ENCODE measurements around the gene KHDC1L.

Gene KHDC1L

DNA sequence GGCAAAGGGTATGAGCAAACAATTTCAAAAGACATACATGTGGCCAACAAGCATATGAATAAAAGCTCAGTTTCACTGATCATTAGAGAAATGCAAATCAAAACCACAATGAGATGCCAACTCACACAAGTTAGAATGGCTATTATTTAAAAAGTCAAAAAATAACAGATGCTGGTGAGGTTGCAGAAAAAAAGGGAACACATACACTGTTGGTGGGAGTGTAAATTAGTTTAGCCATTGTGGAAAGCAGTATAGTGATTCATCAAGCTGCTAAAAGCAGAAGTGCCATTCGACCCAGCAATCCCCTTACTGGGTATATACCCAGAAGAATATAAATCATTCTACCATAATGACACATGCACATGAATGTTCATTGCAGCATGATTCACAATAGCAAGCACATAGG is 6.7 kb upstream of the KHDC1L start:
- no peak overlapping the region for H3K27ac ChIP-seq (ENCODE audit: low read length)
- no peak overlapping the region for H2AFZ ChIP-seq (ENCODE audit: low read depth, low read length)
- no peaks in the 10 kb centered on the region for H4K20me1 ChIP-seq (ENCODE audit: insufficient read depth, low read length)
- no peaks in the 10 kb centered on the region for H3K36me3 ChIP-seq (replicated peaks; ENCODE audit: low read depth, low read length)
- no peak for TF ChIP-seq CTCF (IDR thresholded peaks at IDR 0.05; ENCODE audit: low read depth, low read length)
- no peak for TF ChIP-seq EZH2phosphoT487 (IDR thresholded peaks at IDR 0.05; ENCODE audit: low read depth)
- H3K9ac ChIP-seq (ENCODE audit: low read length), result no peak overlapping the region
- no peak overlapping the region for H3K4me3 ChIP-seq (ENCODE audit: low read length)
- H3K79me2 ChIP-seq (ENCODE audit: low read length), result no peaks in the 10 kb centered on the region
- no peaks in the 10 kb centered on the region for H3K27me3 ChIP-seq (ENCODE audit: low read depth, low read length)
- H3K9me3 ChIP-seq (ENCODE audit: insufficient read depth, low read length), result no peaks in the 10 kb centered on the region
- H3K4me2 ChIP-seq (ENCODE audit: low read length), result no peak overlapping the region
- peaks cover 5% of the 10 kb centered on the region for H3K4me1 ChIP-seq (ENCODE audit: low read length)

DNA sequence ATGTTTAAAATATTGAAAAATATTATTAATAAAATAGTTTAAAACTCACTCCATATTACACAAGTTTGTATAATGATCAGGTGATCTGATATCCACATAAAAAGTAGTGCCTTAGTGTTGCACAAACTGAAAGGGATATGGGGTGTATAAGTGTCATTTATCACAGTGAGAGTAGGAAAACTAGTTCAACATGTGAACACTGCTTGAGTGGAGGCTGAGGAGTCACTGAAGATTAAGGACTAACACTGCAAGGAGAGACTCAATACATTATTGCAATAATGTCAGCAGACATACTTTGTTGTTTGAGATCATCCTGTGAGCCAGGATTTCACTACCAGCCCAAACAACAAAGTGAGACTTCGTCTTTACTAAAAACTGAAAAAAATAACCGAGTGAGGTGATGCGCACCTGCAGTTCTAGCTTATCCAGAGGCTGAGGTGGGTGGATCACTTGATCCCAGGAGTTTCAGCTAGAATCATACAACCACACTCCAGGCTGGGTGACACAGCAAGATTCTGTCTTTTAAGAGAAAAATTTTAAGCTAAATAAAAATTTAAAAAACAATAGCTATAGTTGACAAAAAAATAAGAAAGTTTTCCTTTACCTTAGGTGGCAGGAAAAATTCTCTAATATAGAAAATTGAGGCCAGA is 2.4 kb upstream of the KHDC1L start:
- no peak overlapping the region for H2AFZ ChIP-seq (ENCODE audit: low read depth, low read length)
- TF ChIP-seq EZH2phosphoT487 (IDR thresholded peaks at IDR 0.05; ENCODE audit: low read depth) (no peak), CTCF (IDR thresholded peaks at IDR 0.05; ENCODE audit: low read depth, low read length) (no peak)
- no peaks in the 10 kb centered on the region for H3K36me3 ChIP-seq (replicated peaks; ENCODE audit: low read depth, low read length)
- no peak overlapping the region for H3K4me2 ChIP-seq (ENCODE audit: low read length)
- no peaks in the 10 kb centered on the region for H3K27me3 ChIP-seq (ENCODE audit: low read depth, low read length)
- peaks cover 8% of the 10 kb centered on the region for H3K4me1 ChIP-seq (ENCODE audit: low read length)
- no peak overlapping the region for H3K9ac ChIP-seq (ENCODE audit: low read length)
- H3K79me2 ChIP-seq (ENCODE audit: low read length), result no peaks in the 10 kb centered on the region
- H3K9me3 ChIP-seq (ENCODE audit: insufficient read depth, low read length), result no peaks in the 10 kb centered on the region
- no peak overlapping the region for H3K4me3 ChIP-seq (ENCODE audit: low read length)
- H3K27ac ChIP-seq (ENCODE audit: low read length), result no peak overlapping the region
- H4K20me1 ChIP-seq (ENCODE audit: insufficient read depth, low read length), result no peaks in the 10 kb centered on the region

GRCh38 chr6:73216859-73217258 is 8.4 kb downstream of the KHDC1L start:
- no peaks in the 10 kb centered on the region for H4K20me1 ChIP-seq (ENCODE audit: insufficient read depth, low read length)
- H2AFZ ChIP-seq (ENCODE audit: low read depth, low read length), result no peak overlapping the region
- no peak overlapping the region for H3K9ac ChIP-seq (ENCODE audit: low read length)
- no peak overlapping the region for H3K4me2 ChIP-seq (ENCODE audit: low read length)
- no peaks in the 10 kb centered on the region for H3K27me3 ChIP-seq (ENCODE audit: low read depth, low read length)
- H3K4me3 ChIP-seq (ENCODE audit: low read length), result no peak overlapping the region
- TF ChIP-seq CTCF (IDR thresholded peaks at IDR 0.05; ENCODE audit: low read depth, low read length), result no peak
- no peak for TF ChIP-seq EZH2phosphoT487 (IDR thresholded peaks at IDR 0.05; ENCODE audit: low read depth)
- H3K27ac ChIP-seq (ENCODE audit: low read length), result no peak overlapping the region
- H3K9me3 ChIP-seq (ENCODE audit: insufficient read depth, low read length), result no peaks in the 10 kb centered on the region
- H3K4me1 ChIP-seq (ENCODE audit: low read length), result no peaks in the 10 kb centered on the region
- no peaks in the 10 kb centered on the region for H3K79me2 ChIP-seq (ENCODE audit: low read length)
- no peaks in the 10 kb centered on the region for H3K36me3 ChIP-seq (replicated peaks; ENCODE audit: low read depth, low read length)

GRCh38 chr6:73209117-73209516 is 16.2 kb downstream of the KHDC1L start:
- H3K4me2 ChIP-seq (ENCODE audit: low read length), result no peak overlapping the region
- no peaks in the 10 kb centered on the region for H3K4me1 ChIP-seq (ENCODE audit: low read length)
- H3K79me2 ChIP-seq (ENCODE audit: low read length), result no peaks in the 10 kb centered on the region
- H3K4me3 ChIP-seq (ENCODE audit: low read length), result no peak overlapping the region
- H4K20me1 ChIP-seq (ENCODE audit: insufficient read depth, low read length), result no peaks in the 10 kb centered on the region
- H3K27me3 ChIP-seq (ENCODE audit: low read depth, low read length), result no peaks in the 10 kb centered on the region
- H3K36me3 ChIP-seq (replicated peaks; ENCODE audit: low read depth, low read length), result no peaks in the 10 kb centered on the region
- TF ChIP-seq CTCF (IDR thresholded peaks at IDR 0.05; ENCODE audit: low read depth, low read length), result no peak
- TF ChIP-seq EZH2phosphoT487 (IDR thresholded peaks at IDR 0.05; ENCODE audit: low read depth), result no peak
- H2AFZ ChIP-seq (ENCODE audit: low read depth, low read length), result no peak overlapping the region
- no peaks in the 10 kb centered on the region for H3K9me3 ChIP-seq (ENCODE audit: insufficient read depth, low read length)
- H3K27ac ChIP-seq (ENCODE audit: low read length), result no peak overlapping the region
- no peak overlapping the region for H3K9ac ChIP-seq (ENCODE audit: low read length)

All from OCI-LY3 (cell line).